ENCODE measurements around the gene LMBR1.

Gene LMBR1

GRCh38 chr7:156733638-156734037, 159.3 kb downstream of the LMBR1 start:
- no peaks in the 10 kb centered on the region for H3K9me2 ChIP-seq (replicated peaks; ENCODE audit: control insufficient read depth, low read length)
- TF ChIP-seq CTCF (IDR thresholded peaks at IDR 0.05; ENCODE audit: low read depth, low read length, poor library complexity, severe bottlenecking) (no peak), EZH2phosphoT487 (IDR thresholded peaks at IDR 0.05; ENCODE audit: borderline replicate concordance, low read length) (no peak)
- H3F3A ChIP-seq (ENCODE audit: control insufficient read depth, insufficient read depth): no peaks in the 10 kb centered on the region
- H3K9me3 ChIP-seq (ENCODE audit: control insufficient read depth, insufficient read depth, low read length): peaks cover 8% of the 10 kb centered on the region; the same call in 1 of the 2 replicates
- H3K27ac ChIP-seq (ENCODE audit: low read depth, low read length): no peak overlapping the region
- no peaks in the 10 kb centered on the region for H3K79me2 ChIP-seq (ENCODE audit: control insufficient read depth, low read length)
- no peaks in the 10 kb centered on the region for H3K27me3 ChIP-seq (ENCODE audit: control insufficient read depth, low read length)
- no peak overlapping the region for H3K4me3 ChIP-seq (ENCODE audit: low read length)
- no peaks in the 10 kb centered on the region for H4K20me1 ChIP-seq (ENCODE audit: control insufficient read depth, insufficient read depth, low read depth, low read length)
- peaks cover 63% of the 10 kb centered on the region for H3K36me3 ChIP-seq (ENCODE audit: control insufficient read depth, low read length)
- no peak overlapping the region for H3K4me2 ChIP-seq (ENCODE audit: low read length)
- no peaks in the 10 kb centered on the region for H3K4me1 ChIP-seq (ENCODE audit: control insufficient read depth, low read length)

GRCh38 chr7:156732091-156732625, 160.8 kb downstream of the LMBR1 start:
- Histone ChIP-seq H4K20me1 (ENCODE audit: control insufficient read depth, insufficient read depth, low read depth, low read length) (no peaks in the 10 kb centered on the region), H3K4me3 (ENCODE audit: low read length) (no peak overlapping the region), H3K9me3 (ENCODE audit: control insufficient read depth, insufficient read depth, low read length) (peaks cover 8% of the 10 kb centered on the region; the same call in 1 of the 2 replicates), H3K4me2 (ENCODE audit: low read length) (no peak overlapping the region), H3K4me1 (ENCODE audit: control insufficient read depth, low read length) (no peaks in the 10 kb centered on the region), H3K79me2 (ENCODE audit: control insufficient read depth, low read length) (no peaks in the 10 kb centered on the region), H3F3A (ENCODE audit: control insufficient read depth, insufficient read depth) (no peaks in the 10 kb centered on the region), H3K27ac (ENCODE audit: low read depth, low read length) (no peak overlapping the region), H3K27me3 (ENCODE audit: control insufficient read depth, low read length) (no peaks in the 10 kb centered on the region), H3K36me3 (ENCODE audit: control insufficient read depth, low read length) (peaks cover 55% of the 10 kb centered on the region), H3K9me2 (replicated peaks; ENCODE audit: control insufficient read depth, low read length) (no peaks in the 10 kb centered on the region)
- TF ChIP-seq CTCF (IDR thresholded peaks at IDR 0.05; ENCODE audit: low read depth, low read length, poor library complexity, severe bottlenecking): no peak
- no peak for TF ChIP-seq EZH2phosphoT487 (IDR thresholded peaks at IDR 0.05; ENCODE audit: borderline replicate concordance, low read length)

- Histone ChIP-seq H3K4me2 (ENCODE audit: low read length) (no peak overlapping the region), H3K27me3 (ENCODE audit: control insufficient read depth, low read length) (no peaks in the 10 kb centered on the region), H3K36me3 (ENCODE audit: control insufficient read depth, low read length) (peaks cover 51% of the 10 kb centered on the region), H3K9me3 (ENCODE audit: control insufficient read depth, insufficient read depth, low read length) (peaks cover 8% of the 10 kb centered on the region; the same call in 1 of the 2 replicates), H3K4me3 (ENCODE audit: low read length) (no peak overlapping the region), H3K9me2 (replicated peaks; ENCODE audit: control insufficient read depth, low read length) (no peaks in the 10 kb centered on the region), H3K27ac (ENCODE audit: low read depth, low read length) (no peak overlapping the region), H3F3A (ENCODE audit: control insufficient read depth, insufficient read depth) (no peaks in the 10 kb centered on the region), H3K4me1 (ENCODE audit: control insufficient read depth, low read length) (no peaks in the 10 kb centered on the region), H3K79me2 (ENCODE audit: control insufficient read depth, low read length) (no peaks in the 10 kb centered on the region), H4K20me1 (ENCODE audit: control insufficient read depth, insufficient read depth, low read depth, low read length) (no peaks in the 10 kb centered on the region)
- TF ChIP-seq EZH2phosphoT487 (IDR thresholded peaks at IDR 0.05; ENCODE audit: borderline replicate concordance, low read length): no peak
- TF ChIP-seq CTCF (IDR thresholded peaks at IDR 0.05; ENCODE audit: low read depth, low read length, poor library complexity, severe bottlenecking): no peak
Observed at GRCh38 chr7:156731651-156732050, 161.3 kb downstream of the LMBR1 start.

All from DOHH2 (cell line).